ENCODE data around the gene FUBP3.
A peak's percentile ranks its signal among the peaks of the same experiment; 100 is the strongest.

FUBP3 gene

DNA sequence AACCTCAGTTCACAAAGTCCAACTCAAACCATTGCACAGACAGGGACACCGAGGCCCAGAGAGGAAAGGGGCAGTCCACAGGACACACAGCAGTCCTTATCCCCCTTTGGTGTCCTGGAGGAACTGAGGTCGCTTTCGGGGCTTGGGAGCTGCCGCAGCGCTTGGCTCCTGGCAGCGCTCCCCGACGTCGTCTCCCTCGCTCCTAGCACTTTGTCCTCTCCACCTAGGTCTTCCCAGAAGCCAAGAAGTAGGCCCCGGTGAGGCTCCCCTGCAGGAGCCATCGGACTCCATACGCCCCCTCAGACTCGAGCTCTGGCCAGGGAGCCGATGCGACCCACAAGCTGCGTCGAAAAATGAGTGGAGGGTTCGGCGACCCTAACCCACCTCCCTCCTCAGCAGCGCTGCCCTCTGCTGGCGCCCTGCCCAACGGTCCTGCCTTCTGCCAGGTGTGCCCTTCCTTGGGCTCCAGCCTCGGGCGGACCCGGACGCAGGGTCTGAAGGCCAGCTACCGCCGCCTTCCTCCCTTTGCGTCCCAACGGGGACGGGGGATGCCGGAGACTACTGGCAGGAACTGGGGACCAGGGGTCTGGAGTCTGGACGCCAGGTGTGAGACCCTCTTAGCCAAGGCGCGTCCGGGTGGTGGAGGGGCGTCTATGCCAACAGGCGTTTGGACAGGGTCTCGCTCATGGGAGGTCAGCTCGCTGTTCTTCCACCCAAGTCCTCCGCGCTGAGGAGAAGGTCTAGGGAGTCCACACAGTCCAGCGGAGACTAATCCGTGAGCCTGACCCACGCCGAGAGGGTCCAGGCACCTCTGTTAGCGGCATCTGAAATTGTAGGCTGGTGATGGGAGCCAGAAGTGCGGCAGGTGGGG, 83.0 kb downstream of the FUBP3 start:
- peak; percentile 32 for DNase-seq (ENCODE audit: low spot score)

DNA sequence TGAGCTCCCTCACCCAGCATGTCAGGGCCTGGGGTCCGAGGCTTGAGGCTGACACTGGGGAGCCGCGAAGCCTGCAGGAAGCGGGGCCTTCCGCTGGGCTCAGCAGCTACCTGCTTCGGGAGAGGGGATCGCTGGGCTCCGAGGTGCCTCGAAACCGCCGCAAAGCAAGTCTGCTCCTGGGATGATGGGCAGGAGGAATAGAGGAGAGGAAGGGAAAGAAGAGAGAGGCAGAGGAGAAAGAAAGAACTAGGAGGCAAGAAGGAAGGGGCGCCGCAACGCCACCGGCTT, 83.5 kb downstream of the FUBP3 start:
- DNase-seq (ENCODE audit: low spot score): peak; percentile 24

DNA sequence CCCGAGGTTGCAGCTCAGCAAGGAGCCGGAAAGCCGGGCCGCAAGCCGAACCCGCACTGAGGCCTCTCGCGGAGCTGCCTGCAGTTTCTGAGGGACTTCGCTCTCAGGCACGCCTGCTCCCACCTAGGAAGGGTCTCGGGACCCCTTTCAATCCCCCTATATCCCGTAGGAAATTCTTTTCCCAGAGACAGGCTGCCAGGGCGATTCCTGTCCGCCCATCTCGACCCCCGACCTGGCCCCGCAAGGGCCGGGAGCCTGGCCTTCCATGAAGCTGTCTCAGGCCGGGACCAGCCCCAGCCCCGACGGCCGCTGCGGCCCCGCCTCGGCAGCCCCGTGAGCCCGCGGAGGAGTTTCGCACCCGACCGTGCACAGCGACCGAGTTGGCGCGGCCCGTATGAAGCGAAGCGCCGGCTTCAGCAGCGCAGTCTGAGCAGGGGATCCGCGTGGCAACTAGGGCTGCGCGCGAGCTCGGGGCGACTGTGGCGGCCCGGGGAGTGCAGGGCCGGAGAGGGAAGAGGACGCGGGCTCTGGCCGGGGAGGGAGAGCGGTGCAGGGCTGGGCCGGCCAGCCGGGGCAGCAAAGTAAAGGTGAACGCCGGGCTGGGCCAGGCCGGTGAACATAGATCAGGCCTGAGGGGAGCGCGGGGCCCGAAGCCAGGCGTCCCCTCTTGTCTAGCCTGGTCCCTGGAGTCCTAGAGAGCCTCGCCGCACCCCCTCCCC, 84.0 kb downstream of the FUBP3 start:
- peak; percentile 69 for DNase-seq (ENCODE audit: low spot score)

DNA sequence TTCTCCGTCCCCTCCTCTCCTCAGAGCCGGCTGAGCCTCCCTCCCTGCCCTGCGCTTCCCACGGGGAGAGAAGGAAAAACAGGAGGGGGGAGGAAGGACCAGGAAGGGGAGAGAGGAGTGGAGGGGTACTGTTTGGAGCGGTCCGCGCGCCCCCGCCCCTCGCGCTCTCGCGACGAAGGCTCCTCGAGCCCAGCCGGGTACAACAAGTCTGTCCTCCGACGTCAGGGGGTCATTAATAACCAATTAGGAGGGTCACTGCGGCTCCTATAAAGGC, 84.5 kb downstream of the FUBP3 start:
- DNase-seq (ENCODE audit: low spot score): no peak

DNA sequence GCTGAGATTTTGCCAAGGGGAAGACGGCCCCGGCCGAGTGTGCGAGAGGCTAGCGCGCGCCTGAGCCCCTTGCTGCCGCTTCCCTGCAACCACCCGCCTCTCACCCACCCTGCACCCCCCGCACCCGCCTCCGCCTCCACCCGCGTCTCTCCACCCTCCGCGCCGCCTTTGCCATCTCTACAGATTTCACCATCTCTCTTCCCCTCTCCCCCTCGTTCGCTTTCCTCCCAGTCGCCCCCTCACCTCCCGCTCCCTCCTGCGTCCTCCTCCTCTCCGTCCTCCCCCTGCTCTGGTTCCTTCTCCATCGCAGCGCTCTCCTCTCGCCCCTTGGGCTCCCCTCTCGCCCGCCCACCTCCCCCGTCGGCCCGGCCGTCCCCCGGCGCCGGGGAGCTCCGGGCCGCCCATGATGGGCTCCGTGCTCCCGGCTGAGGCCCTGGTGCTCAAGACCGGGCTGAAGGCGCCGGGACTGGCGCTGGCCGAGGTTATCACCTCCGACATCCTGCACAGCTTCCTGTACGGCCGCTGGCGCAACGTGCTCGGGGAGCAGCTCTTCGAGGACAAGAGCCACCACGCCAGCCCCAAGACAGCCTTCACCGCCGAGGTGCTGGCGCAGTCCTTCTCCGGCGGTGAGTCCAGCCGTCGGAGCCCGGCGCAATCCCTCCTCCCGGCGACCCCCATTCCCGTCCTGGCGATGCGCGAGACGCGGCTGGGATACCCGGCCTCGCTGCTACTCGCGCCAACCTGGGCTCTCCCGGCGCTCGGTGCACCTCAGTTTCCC, 85.1 kb downstream of the FUBP3 start, which contains the start of gene PRDM12:
PRDM12 (plus strand) TSS at position 344 of the 778 bp plus-strand sequence; CDS start at position 404, 60 bp downstream.
- DNase-seq (ENCODE audit: low spot score): peak; percentile 65

DNA sequence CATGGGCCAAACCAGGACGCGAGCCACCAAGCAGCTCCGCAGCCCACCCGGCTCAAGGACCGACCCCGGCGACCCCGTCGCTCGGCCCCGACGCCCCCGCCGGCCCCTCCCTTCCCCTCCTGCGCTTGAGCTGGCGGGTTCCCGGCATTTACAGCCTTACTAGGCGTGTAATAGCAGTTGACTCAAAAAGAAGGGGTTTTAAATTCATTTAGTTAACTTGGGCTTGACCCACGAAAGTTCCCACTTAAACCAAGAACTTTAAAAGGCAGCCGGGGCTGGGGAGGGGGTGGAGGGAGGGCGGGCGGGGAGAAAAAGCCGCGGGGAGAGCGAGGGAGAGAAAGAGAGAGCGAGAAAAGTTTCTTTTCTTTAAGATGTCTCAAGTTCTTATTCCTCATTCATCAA, 85.7 kb downstream of the FUBP3 start:
- DNase-seq (ENCODE audit: low spot score): peak; percentile 43

DNA sequence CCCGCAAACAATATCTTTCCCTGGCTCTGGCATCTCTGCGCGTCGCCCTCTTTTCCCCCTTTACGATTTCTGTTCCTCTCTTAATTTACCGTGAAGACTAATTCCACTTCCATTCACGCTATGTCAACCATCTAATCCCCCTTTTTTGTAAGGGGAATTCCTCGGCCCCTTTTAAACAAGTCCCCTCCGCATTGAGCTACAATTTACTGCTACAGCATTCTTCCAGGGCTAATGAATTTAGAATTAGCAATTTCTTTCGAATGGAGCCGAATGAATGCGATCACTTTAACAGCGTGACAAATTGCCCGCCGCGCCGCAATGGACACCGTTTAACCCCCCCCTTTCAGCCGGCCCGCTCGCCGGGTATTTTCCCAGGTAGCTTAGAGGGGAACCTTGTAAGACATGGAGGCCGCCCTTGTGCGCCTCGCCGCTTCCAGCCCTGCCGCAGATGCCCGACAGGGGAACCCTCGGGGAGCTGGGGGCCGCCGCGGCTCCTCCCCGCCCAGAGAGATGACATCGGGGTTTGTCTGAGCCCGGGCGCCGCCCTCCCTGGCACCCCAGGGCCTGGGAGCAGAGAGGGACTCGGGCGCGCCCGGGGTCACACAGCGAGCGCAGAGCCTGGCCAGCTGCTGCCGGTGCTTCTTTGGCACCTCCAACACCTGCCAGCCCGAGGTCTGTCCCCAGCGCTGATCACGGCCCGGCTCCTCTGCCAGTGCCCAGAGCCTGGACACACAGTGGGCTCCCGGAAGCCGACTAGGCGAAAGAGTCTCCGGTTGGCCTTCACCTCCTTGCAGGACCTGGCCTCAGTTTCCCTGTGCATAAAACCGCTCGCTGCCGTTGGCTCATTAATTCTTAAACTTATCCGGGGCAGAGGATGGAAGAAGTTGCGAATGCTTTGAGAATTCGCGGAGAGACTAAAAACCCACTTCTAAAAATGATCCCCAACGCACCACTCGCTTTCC, 86.3 kb downstream of the FUBP3 start:
- peak; percentile 61 for DNase-seq (ENCODE audit: low spot score)

DNA sequence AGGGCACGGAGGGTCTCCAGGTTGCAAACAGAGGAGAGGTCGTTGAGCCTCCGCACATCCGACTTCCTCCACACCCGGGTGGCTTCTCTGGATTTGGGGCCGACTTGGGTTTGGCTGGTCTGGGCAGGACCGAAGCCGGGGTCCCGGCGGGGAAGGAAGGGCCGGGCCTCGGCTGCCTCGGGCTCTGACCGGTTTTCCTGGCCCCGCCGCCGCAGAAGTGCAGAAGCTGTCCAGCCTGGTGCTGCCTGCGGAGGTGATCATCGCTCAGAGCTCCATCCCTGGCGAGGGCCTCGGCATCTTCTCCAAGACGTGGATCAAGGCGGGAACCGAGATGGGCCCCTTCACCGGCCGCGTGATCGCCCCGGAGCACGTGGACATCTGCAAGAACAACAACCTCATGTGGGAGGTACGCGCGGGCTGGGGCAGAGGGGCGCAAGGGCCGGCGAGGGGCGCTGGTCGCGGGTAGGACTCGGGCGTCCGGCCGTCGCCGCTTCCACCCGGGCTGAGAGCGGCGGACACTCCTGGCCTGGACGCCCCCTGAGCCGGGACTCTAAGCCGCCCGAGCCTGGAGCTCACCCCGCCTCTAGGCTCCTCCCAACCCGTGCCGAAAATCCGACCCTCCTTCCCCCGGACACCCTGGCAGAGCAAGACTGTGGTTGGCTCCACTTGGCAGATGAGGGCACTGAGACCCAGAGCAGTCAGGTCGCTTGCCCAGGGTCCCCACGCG, 87.2 kb downstream of the FUBP3 start:
- peak; percentile 50 for DNase-seq (ENCODE audit: low spot score)

DNA sequence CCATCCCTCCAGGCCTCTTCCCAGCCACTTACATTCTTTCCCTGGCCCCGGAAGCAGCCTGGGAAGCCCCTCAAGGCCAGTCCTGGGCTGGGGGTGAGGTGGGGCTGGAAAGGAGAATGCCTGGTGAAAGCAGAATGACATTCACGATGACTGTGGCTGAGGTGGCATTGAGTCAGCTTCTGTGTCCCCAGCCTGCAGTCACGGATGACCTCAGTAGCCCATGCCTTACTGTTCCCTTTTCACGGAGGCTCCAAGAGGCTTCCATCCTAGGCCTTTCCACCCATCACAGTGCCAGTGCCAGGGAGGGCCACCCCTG, 87.7 kb downstream of the FUBP3 start:
- DNase-seq (ENCODE audit: low spot score): peak; percentile 7

DNA sequence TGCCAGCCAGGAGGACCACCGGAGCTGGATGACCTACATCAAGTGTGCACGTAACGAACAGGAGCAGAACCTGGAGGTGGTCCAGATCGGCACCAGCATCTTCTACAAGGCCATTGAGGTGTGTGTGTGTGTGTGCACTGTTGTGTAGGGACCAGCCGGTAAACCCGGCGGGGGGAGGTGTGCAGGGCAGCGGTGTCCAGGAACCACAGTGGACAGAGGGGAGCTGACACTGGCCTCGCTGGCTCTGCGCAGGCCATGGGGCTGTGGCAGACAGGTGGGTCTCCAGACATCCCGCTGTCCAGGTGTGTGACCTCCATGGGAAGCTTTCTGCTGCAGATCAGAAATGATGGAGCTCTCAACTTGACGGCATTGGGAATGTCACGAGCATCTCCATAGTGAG, 88.8 kb downstream of the FUBP3 start:
- DNase-seq (ENCODE audit: low spot score): no peak

DNA sequence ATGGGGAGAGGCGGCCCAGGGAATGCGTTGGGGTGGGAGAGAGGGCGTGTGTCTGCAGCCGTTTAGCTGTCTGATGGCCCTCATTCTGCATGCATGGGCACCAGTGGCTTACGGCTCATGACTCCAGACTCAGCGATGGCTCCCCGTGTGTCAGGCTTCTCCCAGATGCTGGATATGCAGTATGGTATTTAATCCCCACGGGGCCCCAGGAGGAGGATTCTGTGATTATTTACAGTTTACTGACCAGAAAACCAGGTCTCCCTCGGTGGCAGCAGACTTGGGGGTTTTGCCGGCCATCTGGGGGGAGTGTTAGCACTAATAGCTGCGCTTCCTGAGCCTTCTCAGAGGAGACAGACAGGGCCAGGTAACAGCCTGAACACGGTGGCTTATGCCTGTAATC, 89.3 kb downstream of the FUBP3 start:
- no peak for DNase-seq (ENCODE audit: low spot score)

DNA sequence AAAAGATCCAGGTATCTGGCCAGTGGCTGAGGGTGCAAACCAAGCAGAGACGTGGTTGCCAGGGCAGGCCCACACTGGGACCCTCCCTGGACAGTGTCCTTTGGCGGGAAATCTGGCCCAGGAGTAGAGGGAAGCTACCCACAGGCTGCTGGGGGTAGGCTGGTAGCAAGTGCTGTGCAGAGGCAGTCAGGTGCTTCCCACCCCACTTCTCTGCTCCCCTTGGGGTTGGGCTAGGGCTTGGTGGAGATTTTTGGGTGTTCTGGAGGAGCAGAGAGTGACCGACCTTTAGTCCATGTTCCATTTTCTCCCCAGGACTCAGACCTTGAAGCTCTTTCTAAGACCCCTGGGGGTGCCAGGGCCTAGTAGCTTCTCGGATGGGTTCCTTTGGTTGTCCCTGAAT, 90.6 kb downstream of the FUBP3 start:
- DNase-seq (ENCODE audit: low spot score): no peak

DNA sequence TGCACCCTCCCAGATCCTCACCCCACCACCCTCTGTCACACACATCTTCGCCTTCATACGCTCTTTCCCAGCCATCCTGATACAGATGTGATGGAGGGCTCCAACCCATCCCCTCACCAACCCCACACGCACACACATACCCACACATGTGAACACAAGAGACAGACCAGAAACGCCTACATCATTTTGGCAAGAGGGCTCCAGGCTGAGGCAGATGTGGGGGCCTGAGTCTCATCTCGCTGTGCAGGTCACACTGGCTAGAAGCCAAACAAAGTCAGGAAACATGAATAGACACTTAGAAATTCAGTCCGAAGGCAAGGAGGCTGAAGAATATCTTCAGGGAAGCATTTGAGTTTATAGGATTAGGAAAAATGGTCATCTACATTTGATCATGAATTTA, 91.3 kb downstream of the FUBP3 start:
- DNase-seq (ENCODE audit: low spot score): no peak

DNA sequence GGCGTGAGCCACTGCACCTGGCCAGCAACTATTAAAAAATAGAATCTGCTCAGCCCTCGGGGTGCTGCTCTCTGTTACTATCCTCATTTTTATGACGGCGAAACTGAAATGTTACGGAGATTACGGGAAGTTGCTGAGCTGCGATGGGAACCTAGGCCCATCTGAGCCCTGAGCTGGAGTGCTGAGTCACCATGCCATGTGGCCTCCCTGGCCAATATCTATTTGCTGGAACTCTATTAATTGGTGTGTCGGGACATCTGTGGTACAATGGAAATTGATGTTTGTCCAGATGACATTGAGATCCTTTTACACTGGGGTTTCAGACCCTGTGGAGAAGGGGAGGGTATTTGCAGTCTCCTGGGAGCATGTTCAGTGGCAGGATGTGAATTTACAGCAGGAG, 93.1 kb downstream of the FUBP3 start:
- no peak for DNase-seq (ENCODE audit: low spot score)

DNA sequence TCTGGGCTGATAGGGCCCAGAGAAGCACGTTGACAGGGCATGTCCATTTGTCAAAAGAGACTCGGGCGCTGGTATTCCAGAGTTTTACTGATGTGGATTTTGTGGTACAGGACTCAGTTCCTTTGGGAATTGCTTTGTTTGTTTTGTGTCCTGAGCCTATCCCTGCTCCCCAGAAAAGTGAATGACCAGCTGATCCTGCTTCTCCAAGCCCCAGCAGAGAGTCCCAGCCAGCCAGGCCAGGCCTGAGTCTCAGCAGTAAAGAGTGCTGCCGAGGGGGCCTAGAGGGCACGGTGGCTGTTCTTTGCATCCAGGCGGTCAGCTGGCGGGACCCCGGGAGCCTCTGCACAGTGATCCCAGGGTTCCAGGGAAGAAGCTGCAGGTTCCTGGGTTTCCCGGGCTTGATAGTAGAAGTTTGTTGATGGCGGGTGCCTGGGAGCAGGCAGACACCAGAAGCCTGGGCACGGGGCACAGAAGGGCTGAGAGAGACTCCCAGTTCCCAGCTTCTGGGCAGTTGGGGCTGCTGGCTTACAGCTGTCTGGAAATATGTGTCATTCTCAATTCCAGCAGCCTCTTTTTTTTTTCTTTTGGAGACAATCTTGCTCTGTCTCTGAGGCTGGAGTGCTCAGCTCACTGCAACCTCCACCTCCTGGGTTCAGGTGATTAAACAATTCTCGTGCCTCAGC, 93.7 kb downstream of the FUBP3 start:
- no peak for DNase-seq (ENCODE audit: low spot score)

DNA sequence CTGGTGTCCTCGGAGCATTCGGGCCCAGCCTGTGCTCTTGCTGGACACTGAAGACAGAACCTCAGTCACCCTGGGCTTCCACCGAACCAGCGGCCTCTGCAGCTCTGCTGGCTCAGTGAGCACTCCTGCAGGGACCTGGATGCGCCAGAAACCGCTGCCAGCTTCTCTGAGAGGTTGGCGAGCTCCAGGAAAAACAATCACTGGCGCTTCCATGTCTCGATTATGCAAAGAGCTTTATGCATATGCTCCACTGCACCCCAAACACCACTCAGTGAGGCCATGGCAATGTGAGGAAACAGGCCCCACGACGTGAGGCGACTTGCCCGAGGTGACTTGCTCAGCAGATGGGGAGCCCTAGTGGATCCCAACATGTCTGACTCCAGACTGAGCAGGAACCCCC, 96.0 kb downstream of the FUBP3 start:
- no peak for DNase-seq (ENCODE audit: low spot score)

DNA sequence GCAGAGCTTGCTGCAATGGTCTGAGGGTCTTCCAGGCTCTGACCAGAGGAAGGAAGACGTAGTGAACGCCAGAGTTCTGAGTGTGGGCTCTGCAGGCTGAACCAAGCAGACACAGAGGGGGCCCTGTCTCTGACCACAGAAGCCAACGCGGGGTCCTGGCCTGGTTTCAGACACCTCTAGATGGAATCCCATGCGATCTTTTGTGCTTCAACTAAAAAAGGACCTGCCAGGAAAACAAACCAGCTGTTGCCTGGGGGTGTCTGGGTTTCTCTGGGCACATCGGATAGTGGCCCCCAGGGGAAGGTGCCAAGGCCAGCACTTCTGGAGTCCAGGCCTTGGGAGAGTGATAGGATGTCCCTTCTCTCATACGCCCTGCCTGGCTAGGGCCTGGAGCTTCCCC, 97.9 kb downstream of the FUBP3 start:
- DNase-seq (ENCODE audit: low spot score): no peak

DNA sequence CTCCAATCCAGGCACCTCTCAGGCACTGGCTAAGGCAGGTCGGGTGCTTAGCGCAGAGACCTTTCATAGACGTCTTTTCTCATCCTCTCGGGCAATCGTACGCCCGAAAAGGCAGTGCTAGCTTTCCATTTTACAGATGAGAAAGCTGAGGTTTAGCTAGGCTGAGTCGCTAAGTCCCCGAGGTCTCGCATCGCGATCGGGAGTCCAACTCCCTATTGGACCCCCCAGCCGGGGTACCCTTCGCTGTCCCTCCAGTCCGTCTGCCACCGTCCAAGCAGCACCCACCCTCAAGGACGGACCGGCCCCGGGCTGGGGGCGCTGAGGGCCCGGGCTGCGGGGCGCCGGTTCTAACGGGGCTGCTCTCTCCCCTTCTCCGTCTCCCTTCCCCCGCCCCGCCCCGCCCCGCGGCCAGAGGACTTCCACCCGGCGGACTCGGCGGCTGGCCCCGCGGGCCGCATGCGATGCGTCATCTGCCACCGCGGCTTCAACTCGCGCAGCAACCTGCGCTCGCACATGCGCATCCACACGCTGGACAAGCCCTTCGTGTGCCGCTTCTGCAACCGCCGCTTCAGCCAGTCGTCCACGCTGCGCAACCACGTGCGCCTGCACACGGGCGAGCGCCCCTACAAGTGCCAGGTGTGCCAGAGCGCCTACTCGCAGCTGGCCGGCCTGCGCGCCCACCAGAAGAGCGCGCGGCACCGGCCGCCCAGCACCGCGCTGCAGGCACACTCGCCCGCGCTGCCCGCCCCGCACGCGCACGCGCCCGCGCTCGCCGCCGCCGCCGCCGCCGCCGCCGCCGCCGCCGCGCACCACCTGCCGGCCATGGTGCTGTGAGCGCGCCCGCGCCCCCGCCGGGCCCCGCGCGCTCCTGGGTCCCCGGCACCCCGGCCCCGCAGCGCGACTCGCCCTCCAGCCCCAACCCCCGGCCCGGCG, 101.7 kb downstream of the FUBP3 start:
- peak; percentile 90 for DNase-seq (ENCODE audit: low spot score)

DNA sequence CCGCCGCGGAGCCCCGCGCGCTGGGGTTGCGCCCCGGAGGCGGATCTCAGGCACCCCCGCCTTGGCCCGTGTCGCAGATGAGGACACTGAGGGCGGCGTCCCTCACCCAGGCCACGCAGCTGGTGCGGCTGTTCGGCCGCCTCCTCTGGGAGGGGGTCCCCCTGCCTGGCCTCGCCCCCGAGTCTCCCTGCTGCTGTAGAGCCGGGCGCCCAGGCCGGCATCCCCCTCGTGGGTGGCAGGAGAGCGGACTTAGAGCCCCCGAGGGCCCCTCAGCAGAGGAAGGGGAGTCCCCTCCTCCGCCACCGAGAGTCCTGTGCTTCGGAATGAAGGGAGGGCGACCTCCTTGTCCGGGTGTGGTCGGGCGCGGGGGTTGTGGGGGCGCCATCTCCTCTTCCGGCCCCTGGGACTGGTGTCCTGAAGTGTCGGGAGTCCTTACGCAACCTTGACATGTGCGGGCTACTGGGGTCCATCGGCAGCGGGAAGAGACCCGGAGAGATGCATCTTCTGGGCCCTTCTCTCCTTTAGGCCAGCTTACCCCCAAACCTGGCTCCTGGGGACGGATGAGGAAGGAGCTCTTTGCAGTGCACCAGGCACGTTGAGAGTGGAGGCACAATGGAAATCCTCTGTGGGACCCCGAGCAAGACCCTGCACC, 102.5 kb downstream of the FUBP3 start:
- no peak for DNase-seq (ENCODE audit: low spot score)
